ENCODE results near the gene WIZ.
"Not testable (repeated sequence)": the region's sequence is repeated elsewhere in the genome, so short reads cannot be mapped to it uniquely, and the experiment has no call there.

WIZ gene

DNA sequence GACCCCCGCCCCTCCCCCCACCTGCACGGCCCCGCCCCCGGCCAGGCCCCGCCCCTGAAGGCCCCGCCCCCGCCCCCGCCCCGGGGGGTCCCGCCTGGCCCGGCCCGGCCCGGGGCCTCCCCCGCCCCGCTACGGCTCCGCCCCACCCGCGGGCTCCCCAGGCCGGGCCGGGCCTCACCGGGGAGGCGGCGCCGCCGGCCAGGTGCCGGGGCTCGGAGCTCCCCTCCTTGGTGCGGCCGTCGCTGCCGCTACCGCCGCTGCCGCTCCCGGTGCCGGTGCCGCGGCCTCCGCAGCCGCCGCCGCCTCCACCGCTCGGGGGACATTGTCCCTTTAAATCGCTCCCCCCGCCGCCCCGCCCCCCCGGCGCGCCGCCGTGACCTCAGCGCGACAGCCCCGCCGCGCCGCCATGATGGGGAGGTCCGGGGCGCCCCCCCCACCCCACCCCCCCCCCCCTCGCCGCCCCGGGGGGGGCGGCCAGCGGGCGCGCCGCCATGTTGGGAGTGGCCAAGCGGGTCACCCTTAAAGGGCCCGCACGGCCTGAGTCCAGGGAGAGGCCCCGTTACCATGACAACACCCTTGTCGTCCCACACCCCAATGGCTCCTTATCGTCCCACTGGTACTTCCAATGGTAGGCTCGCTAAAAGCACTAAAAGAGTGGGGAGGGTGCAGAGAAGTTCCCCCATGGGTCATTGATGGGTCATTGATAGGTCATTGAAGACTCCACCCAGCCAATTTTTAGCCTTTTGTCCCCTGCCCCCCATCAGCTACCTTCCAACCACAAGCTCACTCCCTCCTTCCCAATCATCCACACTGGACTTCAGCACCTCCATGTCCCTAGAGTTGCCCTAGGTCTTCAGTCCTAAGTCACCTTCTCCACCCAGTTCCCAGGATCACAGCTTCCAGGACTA, at the start of gene WIZ:
Gene WIZ (minus strand): TSS at position 337 of the 908 bp plus-strand sequence. CDS start 1,649 bp downstream, outside the sequence.
- peak; percentile 67 to 73 for DNase-seq (ENCODE audit: low read depth in 2 of 2)

DNA sequence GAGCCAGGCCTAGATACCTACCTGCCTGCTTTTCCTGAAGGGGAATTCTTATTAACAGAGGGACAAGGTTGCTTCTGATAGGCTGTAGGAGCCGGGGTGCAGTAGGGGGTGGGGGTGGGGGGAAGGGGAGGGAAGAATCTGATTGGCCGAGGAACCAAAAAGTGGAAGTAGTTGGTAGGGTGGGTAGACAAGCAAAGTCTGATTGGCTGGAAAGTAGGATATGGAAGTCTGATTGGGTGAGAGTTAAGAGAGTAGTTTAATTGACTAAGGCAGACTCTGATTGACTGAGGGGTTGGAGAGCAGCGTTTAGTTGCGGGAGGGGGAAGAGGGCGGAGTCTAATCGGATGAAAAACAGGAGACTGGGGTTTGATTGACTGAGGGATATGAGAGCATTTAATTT, 49.2 kb upstream of the WIZ start:
- no peak for DNase-seq (ENCODE audit: low read depth in 2 of 2)

DNA sequence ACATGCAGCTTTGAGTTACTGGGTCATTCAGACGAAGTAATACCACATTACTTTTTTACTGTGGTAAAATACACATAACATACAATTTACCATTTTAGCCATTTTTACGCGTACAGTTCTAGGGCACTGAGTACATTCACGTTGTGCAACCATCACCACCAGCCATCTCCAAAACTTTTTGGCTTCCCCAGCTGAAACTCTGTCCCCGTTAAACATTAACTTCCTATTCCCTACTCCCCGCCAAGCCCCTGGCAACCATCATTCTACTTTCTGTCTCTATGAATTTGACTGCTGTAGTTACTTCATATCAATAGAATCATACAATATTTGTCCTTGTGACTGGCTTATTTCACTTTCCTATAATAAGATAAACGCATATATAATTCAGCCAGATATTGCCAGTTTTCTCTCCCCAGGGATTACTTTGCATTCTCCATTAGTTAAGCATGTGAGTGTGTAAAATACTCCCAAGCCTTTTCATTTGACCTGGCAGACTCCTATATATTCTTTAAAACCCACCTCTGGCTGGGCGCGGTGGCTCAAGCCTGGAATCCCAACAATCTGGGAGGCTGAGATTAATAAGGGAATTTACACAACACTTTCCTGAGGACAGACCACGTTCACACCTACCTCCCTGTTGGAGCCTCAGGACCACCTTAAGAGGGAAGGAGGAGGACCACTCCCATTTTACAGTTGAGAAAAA, 48.6 kb upstream of the WIZ start:
- no peak for DNase-seq (ENCODE audit: low read depth in 2 of 2)

- no peak for DNase-seq (ENCODE audit: low read depth in 2 of 2)
These were observed 45.4 kb upstream of the WIZ start for GRCh38 chr19:15495151-15495550.

GRCh38 chr19:15488489-15489226, 38.9 kb upstream of the WIZ start:
- no peak for DNase-seq (ENCODE audit: low read depth in 2 of 2)

GRCh38 chr19:15487038-15487437, 37.3 kb upstream of the WIZ start:
- no peak for DNase-seq (ENCODE audit: low read depth in 2 of 2)

DNA sequence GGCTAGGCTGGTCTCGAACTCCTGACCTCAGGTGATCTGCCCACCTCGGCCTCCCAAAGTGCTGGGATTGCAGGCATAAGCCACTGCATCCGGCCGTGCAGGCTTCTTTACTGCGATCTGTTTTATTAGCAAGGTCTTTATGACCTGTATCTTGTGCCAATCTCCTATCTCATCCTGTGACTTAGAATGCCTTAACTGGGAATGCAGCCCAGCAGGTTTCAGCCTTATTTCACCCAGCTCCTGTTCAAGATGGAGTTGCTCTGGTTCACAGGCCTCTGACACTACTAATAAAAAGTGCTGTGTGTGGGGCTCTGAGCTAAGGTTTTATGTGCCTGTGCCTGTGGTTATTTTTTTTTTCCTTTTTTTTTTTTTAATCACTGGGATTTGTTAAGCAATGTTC, 36.0 kb upstream of the WIZ start:
- not testable (repeated sequence) for DNase-seq (ENCODE audit: low read depth in 2 of 2)

DNA sequence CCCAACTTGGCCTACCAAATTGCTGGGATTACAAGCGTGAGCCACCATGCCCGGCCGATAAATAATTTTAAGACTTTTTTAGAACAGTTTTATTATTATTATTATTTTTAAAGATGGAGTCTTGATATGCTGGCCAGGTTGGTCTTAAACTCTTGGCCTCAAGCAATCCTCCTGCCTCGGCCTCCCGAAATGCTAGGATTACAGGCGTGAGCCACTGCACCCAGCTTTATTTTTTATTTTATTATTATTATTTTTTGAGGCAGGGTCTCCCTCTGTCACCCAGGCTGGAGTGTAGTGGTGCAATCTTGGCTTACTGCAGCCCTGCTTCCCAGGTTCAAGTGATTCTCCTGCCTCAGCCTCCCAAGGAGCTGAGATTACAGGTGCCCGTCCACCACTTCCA, 31.2 kb upstream of the WIZ start:
- DNase-seq (ENCODE audit: low read depth in 2 of 2), result not testable (repeated sequence)

- DNase-seq (ENCODE audit: low read depth in 2 of 2), result no peak
These were observed 29.9 kb upstream of the WIZ start, which contains the start of gene PGLYRP2 for GRCh38 chr19:15479391-15480345. Gene PGLYRP2, minus strand, starts transcription at chr19:15479501. Its CDS starts 130 bp downstream, at chr19:15479371.

- no peak for DNase-seq (ENCODE audit: low read depth in 2 of 2)
These were observed 26.6 kb upstream of the WIZ start for GRCh38 chr19:15476325-15476724.

- DNase-seq (ENCODE audit: low read depth in 2 of 2), result no peak
These were observed 25.9 kb upstream of the WIZ start for GRCh38 chr19:15475611-15476010.

DNA sequence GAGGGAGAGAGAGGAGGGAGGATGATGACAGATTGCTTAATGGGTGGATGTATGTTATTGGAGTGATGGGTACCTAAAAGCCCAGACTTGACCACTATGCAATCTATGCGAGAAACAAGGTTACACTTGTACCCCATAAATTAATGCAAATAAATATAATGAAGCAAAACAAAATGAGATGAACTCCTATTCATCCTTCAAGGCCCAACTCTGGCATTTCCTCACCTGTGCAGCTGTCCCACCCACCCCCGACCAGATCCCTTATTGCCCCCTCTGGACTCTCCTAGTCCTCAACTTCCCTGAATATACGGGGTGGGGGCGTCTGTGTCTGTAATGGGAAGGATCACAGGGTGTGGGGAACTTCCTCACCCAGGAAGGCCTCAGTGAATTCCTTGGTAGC, 25.4 kb upstream of the WIZ start:
- DNase-seq (ENCODE audit: low read depth in 2 of 2), result no peak

DNA sequence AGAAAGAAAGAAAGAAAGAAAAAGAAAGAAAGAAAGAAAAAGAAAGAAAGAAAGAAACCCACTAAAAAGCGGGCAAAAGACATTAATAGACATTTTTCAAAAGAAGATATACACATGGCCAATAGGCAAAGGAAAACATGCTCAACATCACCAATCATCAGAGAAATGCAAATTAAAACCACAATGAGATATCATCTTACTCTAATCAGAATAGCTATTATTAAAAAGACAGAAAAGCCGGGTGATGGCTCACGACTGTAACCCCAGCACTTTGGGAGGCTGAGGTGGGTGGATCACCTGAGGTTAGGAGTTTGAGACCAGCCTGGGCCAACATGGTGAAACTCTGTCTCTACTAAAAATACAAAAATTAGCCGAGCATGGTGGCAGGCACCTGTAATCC, 24.1 kb upstream of the WIZ start:
- not testable (repeated sequence) for DNase-seq (ENCODE audit: low read depth in 2 of 2)

DNA sequence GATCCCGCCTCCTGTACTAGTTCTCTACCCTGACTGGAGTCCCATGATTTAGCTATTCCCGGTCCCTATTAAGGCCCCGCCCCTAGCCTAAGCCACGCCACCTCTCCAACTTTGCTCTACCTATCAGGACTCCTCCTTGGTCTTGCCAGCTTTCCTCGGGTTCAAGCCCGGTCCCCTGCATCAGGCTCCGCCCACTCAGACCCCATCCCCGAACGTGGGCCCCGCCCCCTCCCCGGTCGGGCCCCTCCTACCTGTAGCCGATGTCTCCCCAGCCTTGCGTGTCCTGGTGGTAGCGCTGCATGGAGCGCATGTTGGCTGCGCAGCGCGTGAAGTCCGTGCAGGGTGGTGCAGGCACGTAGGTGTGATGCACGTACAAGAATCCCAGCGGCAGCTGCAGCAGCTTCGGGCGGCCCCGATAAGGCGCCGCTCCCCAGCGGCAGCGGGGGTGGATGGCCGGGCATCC, 21.9 kb upstream of the WIZ start:
- DNase-seq (ENCODE audit: low read depth in 2 of 2), result no peak

- DNase-seq (ENCODE audit: low read depth in 2 of 2), result no peak
These were observed 19.9 kb upstream of the WIZ start for GRCh38 chr19:15469513-15470297.

DNA sequence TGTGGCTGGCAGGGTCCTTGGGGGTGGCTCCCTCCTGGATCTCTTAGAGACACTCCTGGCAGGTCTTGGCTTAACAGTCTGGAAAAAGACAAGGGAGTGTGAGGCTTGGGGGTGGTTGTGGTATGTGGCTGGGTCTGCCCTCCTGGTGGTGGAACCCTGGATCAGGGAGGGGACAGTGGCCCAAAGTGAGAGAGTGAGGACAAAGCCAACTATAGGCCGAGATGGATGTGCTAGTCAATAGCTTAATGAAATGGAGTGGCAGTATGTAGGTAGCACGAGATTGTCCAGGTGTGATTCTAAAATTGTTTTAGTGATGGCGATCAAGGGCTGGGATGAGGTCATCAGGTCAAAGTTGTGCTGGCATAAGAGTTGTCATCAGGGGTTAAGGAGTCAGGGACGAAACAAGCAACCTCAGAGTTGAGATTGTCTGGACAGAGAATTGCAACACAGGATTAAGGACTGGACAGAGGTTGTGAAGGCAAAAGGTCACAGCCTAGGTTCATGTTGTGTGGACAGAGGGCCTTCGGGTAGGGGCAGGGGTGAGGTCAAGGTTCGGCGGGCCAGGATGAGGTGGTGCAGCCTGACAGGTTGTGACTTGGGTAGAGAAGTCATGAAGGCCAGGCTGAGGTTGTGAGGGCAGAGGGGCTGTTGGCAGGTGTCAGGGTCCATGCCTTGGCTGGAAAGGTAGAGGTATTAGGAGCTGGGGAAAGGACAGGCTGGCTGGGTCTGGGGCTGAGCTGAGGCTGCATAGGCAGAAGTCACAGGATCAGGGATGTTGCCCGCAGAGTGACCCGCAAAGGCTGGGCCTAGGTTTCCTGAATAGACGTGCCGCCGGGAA, 19.1 kb upstream of the WIZ start:
- no peak for DNase-seq (ENCODE audit: low read depth in 2 of 2)

- no peak for DNase-seq (ENCODE audit: low read depth in 2 of 2)
These were observed 18.0 kb upstream of the WIZ start for GRCh38 chr19:15467734-15468214.

- peak in 1 of 2 donors; percentile 26 for DNase-seq (ENCODE audit: low read depth in 2 of 2)
These were observed 17.3 kb upstream of the WIZ start for GRCh38 chr19:15466851-15467733.

Data from stimulated activated CD8-positive, alpha-beta memory T cell treated with anti-CD3 and anti-CD28 coated beads, Interleukin-7, amount 100 ng/mL, for 1 hour (primary cell).